PC-9 (cell line): Measurements from ENCODE around the gene SHISAL1. TPM values are rescaled to one million over a fixed set of nuclear protein-coding genes. Genes with fewer than 3 reads are reported as not detected.

Experiments
- BruUV-seq: library from RNA; stranded (reverse); fragments of 400-500 nt; replicated peaks from 2 replicates; lab custom pipeline; 2021; lab: Mats Ljungman, UMichigan
- CTCF ChIA-PET: fragments of 300-600 bp; sonication (Branson Sonifier 250); formaldehyde crosslinking; loops from one replicate; lab custom pipeline; 2022; ENCODE audit warnings: antibody characterized with exemption; lab: Charles Lee
- POLR2A ChIA-PET: fragments of 300-600 bp; sonication (Branson Sonifier 250); formaldehyde crosslinking; loops from one replicate; lab custom pipeline; 2022; ENCODE audit warnings: antibody characterized with exemption; ENCODE audit not compliant: unreplicated experiment; lab: Charles Lee
- DNase-seq, 2 experiments: peaks; one replicate each; pipeline versions ENCODE4 v3.0.0 to v3.0.0-alpha.2; 2015 to 2022; ENCODE audit warnings: mixed read lengths in 1 of 2
- H2AFZ ChIP-seq: fragments of 200-600 bp; sonication (generic); 2 replicates; pipeline ENCODE4 v1.8.1; 2017; ENCODE audit warnings: antibody characterized with exemption
- H3F3A ChIP-seq: fragments of 200-600 bp; sonication (generic); 2 replicates; pipeline ENCODE4 v1.8.1; 2017; ENCODE audit warnings: antibody characterized with exemption, mild to moderate bottlenecking, low read depth; ENCODE audit not compliant: insufficient read depth
- H3K27ac ChIP-seq: fragments of 200-600 bp; sonication (generic); 2 replicates; pipeline ENCODE4 v1.6.1; 2016; ENCODE audit warnings: mixed run types
- H3K27me3 ChIP-seq: fragments of 200-600 bp; sonication (generic); 2 replicates; pipeline ENCODE4 v1.6.1; 2016; ENCODE audit warnings: low read depth, mixed run types; ENCODE audit not compliant: insufficient read depth
- H3K36me3 ChIP-seq: fragments of 200-600 bp; sonication (generic); 2 replicates; pipeline ENCODE4 v1.6.1; 2016; ENCODE audit warnings: low read depth, mixed run types
- H3K4me1 ChIP-seq: fragments of 200-600 bp; sonication (generic); replicated peaks from 2 replicates; pipeline ENCODE4 v1.6.1; 2016; ENCODE audit warnings: mixed run types; ENCODE audit not compliant: insufficient read depth
- H3K4me2 ChIP-seq: fragments of 200-600 bp; sonication (generic); 2 replicates; pipeline ENCODE4 v1.6.1; 2017; ENCODE audit warnings: mixed run types
- H3K4me3 ChIP-seq: fragments of 200-600 bp; sonication (generic); 2 replicates; pipeline ENCODE4 v1.6.1; 2016; ENCODE audit warnings: mixed run types
- H3K79me2 ChIP-seq: fragments of 200-600 bp; sonication (generic); 2 replicates; pipeline ENCODE4 v1.6.1; 2017; ENCODE audit warnings: low read depth, mixed run types
- H3K9me2 ChIP-seq: fragments of 200-600 bp; sonication (generic); 2 replicates; pipeline ENCODE4 v1.8.1; 2017; ENCODE audit warnings: mild to moderate bottlenecking; ENCODE audit not compliant: insufficient read depth
- H3K9me3 ChIP-seq: fragments of 200-600 bp; sonication (generic); 2 replicates; pipeline ENCODE4 v1.8.1; 2016; ENCODE audit warnings: low read depth; ENCODE audit not compliant: insufficient read depth
- H4K20me1 ChIP-seq: fragments of 200-600 bp; sonication (generic); 2 replicates; pipeline ENCODE4 v1.8.1; 2017; ENCODE audit not compliant: insufficient read depth
- EZH2 ChIP-seq: fragments of 200-600 bp; sonication (generic); IDR thresholded peaks from 2 replicates; pipeline ENCODE4 v1.8.0; 2017; ENCODE audit warnings: antibody characterized with exemption, low read depth
- intact Hi-C: fragments of 100-400 bp; cut with micrococcal nuclease; formaldehyde crosslinking; loops from one replicate; pipeline ENCODE4 v1.10.0; 2022; ENCODE audit not compliant: unreplicated experiment
- total RNA-seq: library from RNA; stranded (reverse); gene quantifications from 2 replicates; pipeline ENCODE4 v1.2.3, GENCODE V29; 2021
- TF ChIP-seq, protein P1 (sequence below): fragments of 200-600 bp; sonication (generic); conservative IDR thresholded peaks from 2 replicates; pipeline ENCODE4 v1.6.1; 2017; ENCODE audit warnings: mixed run types, antibody characterized with exemption, mild to moderate bottlenecking, moderate library complexity

The SHISAL1 gene
- total RNA-seq, 1 experiment from 2014 or later = 0.94 TPM

DNA sequence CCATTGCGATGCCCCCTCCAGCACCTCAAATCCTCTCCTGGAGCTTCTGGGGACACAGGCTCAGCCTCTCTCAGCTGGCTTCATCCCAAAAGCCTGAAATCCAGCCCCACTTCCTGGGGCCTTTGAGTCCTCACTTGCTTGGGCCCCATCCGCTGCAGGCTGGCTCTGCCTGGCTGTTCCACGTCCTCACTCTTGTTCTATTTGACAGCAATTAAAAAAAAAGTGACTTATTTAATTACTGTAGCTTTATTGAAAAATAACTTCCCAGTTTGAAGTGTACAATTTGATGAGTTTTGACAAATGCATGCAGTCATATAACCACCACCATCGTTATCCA, 104.8 kb downstream of the SHISAL1 start:
- no TSS peak for BruUV-seq
- no peaks in the 10 kb centered on the region for H3F3A ChIP-seq
- H3K4me2 ChIP-seq = no peak overlapping the region
- H3K79me2 ChIP-seq = no peaks in the 10 kb centered on the region
- no peaks in the 10 kb centered on the region for H3K36me3 ChIP-seq
- ChIA-PET POLR2A (no interaction called here), CTCF (no interaction called here)
- peaks cover 58% of the 10 kb centered on the region for H3K27me3 ChIP-seq
- intact Hi-C loops = no loop called here
- peaks cover 10% of the 10 kb centered on the region; the same call in 1 of the 2 replicates for H3K9me3 ChIP-seq
- no peak overlapping the region for H3K4me3 ChIP-seq
- no peaks in the 10 kb centered on the region for H3K4me1 ChIP-seq
- no peaks in the 10 kb centered on the region for H4K20me1 ChIP-seq
- H3K9me2 ChIP-seq = no peaks in the 10 kb centered on the region
- TF ChIP-seq EZH2 = no peak
- TF ChIP-seq, protein P1, sequence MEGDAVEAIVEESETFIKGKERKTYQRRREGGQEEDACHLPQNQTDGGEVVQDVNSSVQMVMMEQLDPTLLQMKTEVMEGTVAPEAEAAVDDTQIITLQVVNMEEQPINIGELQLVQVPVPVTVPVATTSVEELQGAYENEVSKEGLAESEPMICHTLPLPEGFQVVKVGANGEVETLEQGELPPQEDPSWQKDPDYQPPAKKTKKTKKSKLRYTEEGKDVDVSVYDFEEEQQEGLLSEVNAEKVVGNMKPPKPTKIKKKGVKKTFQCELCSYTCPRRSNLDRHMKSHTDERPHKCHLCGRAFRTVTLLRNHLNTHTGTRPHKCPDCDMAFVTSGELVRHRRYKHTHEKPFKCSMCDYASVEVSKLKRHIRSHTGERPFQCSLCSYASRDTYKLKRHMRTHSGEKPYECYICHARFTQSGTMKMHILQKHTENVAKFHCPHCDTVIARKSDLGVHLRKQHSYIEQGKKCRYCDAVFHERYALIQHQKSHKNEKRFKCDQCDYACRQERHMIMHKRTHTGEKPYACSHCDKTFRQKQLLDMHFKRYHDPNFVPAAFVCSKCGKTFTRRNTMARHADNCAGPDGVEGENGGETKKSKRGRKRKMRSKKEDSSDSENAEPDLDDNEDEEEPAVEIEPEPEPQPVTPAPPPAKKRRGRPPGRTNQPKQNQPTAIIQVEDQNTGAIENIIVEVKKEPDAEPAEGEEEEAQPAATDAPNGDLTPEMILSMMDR = no peak
- H2AFZ ChIP-seq = no peak overlapping the region
- no peak for DNase-seq
- H3K27ac ChIP-seq = no peak overlapping the region

DNA sequence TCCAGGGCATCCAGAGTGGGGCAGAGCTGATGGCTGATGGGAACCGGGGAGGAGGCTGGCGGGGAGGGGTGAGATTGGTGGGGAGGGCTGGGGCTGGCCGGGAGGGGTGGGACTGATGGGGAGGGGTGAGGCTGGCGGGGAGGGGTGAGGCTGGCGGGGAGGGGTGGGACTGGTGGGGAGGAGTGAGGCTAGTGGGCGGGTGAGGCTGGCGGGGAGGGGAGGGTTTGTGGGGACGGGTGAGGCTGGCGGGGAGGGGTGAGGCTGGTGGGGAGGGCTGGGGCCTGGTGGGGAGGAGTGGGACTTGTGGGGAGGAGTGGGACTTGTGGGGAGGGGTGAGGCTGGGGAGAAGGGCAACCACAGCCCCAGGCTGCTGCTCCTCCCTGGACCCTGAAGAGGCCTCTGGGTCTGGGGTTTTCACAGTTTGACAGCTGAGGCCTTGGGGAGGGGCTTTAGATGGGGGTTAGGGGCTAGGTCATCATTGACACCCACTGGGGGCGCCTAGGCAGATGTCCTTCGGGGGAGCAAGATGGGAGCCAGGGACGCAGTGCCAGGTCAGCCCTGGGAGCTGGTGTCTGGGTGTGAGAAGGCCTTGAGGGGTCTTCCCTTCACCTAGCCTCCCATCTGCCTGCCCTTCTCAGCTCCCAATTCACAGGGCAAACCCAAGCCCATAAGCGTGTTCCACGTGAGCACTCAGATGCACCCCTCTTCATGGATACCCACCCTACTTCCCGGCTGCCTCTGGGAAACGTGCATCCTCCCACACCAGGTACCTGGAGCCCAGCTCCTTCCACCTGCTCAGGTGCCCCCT, 105.4 kb downstream of the SHISAL1 start:
- Histone ChIP-seq H4K20me1 (no peaks in the 10 kb centered on the region), H3K4me3 (no peak overlapping the region), H3K27ac (no peak overlapping the region), H3K4me1 (no peaks in the 10 kb centered on the region), H3K9me2 (no peaks in the 10 kb centered on the region), H3K36me3 (no peaks in the 10 kb centered on the region), H3K9me3 (peaks cover 10% of the 10 kb centered on the region; the same call in 1 of the 2 replicates), H3K27me3 (peaks cover 63% of the 10 kb centered on the region), H3F3A (no peaks in the 10 kb centered on the region), H3K4me2 (no peak overlapping the region), H3K79me2 (no peaks in the 10 kb centered on the region), H2AFZ (no peak overlapping the region)
- no TSS peak for BruUV-seq
- no peak for TF ChIP-seq EZH2
- TF ChIP-seq, protein P1 = no peak
- intact Hi-C loops = no loop called here
- no peak for DNase-seq
- POLR2A ChIA-PET = no interaction called here
- CTCF ChIA-PET = no interaction called here

DNA sequence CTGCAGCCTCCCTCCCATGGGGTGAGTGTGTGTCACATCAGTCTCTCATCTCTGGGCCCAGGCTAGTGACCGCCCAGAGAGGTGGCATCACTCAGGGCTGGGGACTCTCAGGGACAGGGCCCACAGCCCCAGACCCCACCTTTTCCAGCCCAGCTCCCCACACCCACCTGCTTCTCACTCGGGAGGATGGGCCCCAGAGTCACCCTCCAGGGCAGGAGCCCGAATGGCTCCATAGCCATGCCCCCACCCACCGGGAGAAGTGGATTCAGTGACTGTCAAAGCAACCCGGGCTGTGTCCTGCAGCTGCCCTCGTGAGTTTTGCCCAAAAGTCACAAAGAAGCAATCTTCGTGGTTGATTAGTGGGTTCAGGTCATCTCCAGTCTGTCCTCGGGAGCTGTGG, 106.1 kb downstream of the SHISAL1 start:
- no peak overlapping the region for H3K4me2 ChIP-seq
- H3K79me2 ChIP-seq = no peaks in the 10 kb centered on the region
- CTCF ChIA-PET = no interaction called here
- POLR2A ChIA-PET = no interaction called here
- H3K36me3 ChIP-seq = no peaks in the 10 kb centered on the region
- H3K9me3 ChIP-seq = peaks cover 10% of the 10 kb centered on the region; the same call in 1 of the 2 replicates
- intact Hi-C loops = no loop called here
- no peaks in the 10 kb centered on the region for H3K9me2 ChIP-seq
- H3K4me3 ChIP-seq = no peak overlapping the region
- peaks cover 65% of the 10 kb centered on the region for H3K27me3 ChIP-seq
- H3F3A ChIP-seq = no peaks in the 10 kb centered on the region
- no peak overlapping the region for H3K27ac ChIP-seq
- DNase-seq = no peak
- BruUV-seq = no TSS peak
- H2AFZ ChIP-seq = no peak overlapping the region
- no peaks in the 10 kb centered on the region for H3K4me1 ChIP-seq
- H4K20me1 ChIP-seq = no peaks in the 10 kb centered on the region
- TF ChIP-seq, protein P1 = no peak
- TF ChIP-seq EZH2 = no peak
